Keratinocyte (primary cell): ENCODE measurements around the gene RSL24D1. TPM values are rescaled to one million over a fixed set of nuclear protein-coding genes. Genes with fewer than 3 reads are reported as not detected.

Experiments
- DNase-seq: peaks from one replicate; pipeline ENCODE4 v3.0.0-alpha.2; 2011; ENCODE audit warnings: low read depth, missing footprints, low spot score
- FAIRE-seq: peaks from 2 replicates; lab custom pipeline; 2011; peaks lifted over from hg19 to GRCh38; lab: Jason Lieb, UNC
- H2AFZ ChIP-seq: 2 replicates; pipeline ENCODE4 v1.6.0; 2012; ENCODE audit warnings: low read length, control low read depth, inconsistent platforms; ENCODE audit not compliant: control insufficient read depth
- H3K27ac ChIP-seq: 2 replicates; pipeline ENCODE4 v1.5.1; 2011; ENCODE audit warnings: low read length; ENCODE audit not compliant: control insufficient read depth, insufficient read depth
- H3K27me3 ChIP-seq: 3 replicates; pipeline ENCODE4 v1.6.0; 2011; ENCODE audit warnings: low read length; ENCODE audit not compliant: control insufficient read depth, insufficient read depth; ENCODE audit errors: extremely low read depth
- H3K36me3 ChIP-seq, 2 experiments: 2 replicates in 1 of 2; 3 replicates in 1 of 2; pipeline ENCODE4 v1.5.1; 2011; ENCODE audit warnings: low read length in 2 of 2, mild to moderate bottlenecking in 1 of 2; ENCODE audit not compliant: control insufficient read depth in 2 of 2, insufficient read depth in 2 of 2; ENCODE audit errors: extremely low read depth in 1 of 2
- H3K4me1 ChIP-seq: 3 replicates; pipeline ENCODE4 v1.5.1; 2011; ENCODE audit warnings: low read length; ENCODE audit not compliant: control insufficient read depth, insufficient read depth; ENCODE audit errors: extremely low read depth
- H3K4me2 ChIP-seq: 3 replicates; pipeline ENCODE4 v1.6.0; 2011; ENCODE audit warnings: low read depth, low read length; ENCODE audit not compliant: control insufficient read depth, insufficient read depth; ENCODE audit errors: extremely low read depth
- H3K4me3 ChIP-seq, 3 experiments: fragments of 200-600 bp in 1 of 3; sonication (generic) in 1 of 3; 2 replicates in 2 of 3; 3 replicates in 1 of 3; pipeline ENCODE4 v1.5.1; 2011 to 2016; ENCODE audit warnings: low read length in 3 of 3, mild to moderate bottlenecking in 3 of 3, control low read depth in 2 of 3, inconsistent platforms in 1 of 3, low read depth in 1 of 3, mixed read lengths in 1 of 3, mixed run types in 1 of 3, moderate library complexity in 1 of 3; ENCODE audit not compliant: control insufficient read depth in 2 of 3, insufficient read depth in 2 of 3; ENCODE audit errors: extremely low read depth in 1 of 3
- H3K79me2 ChIP-seq: 2 replicates; pipeline ENCODE4 v1.6.0; 2012; ENCODE audit warnings: low read length; ENCODE audit not compliant: control insufficient read depth, insufficient read depth
- H3K9ac ChIP-seq: 3 replicates; pipeline ENCODE4 v1.6.0; 2011; ENCODE audit warnings: low read length; ENCODE audit not compliant: control insufficient read depth, insufficient read depth; ENCODE audit errors: extremely low read depth
- H3K9me1 ChIP-seq: 3 replicates; pipeline ENCODE4 v1.6.0; 2011; ENCODE audit warnings: low read length; ENCODE audit not compliant: control insufficient read depth, insufficient read depth; ENCODE audit errors: extremely low read depth
- H3K9me3 ChIP-seq: 2 replicates; pipeline ENCODE4 v1.5.1; 2012; ENCODE audit warnings: low read depth, low read length; ENCODE audit not compliant: control insufficient read depth
- H4K20me1 ChIP-seq: 3 replicates; pipeline ENCODE4 v1.6.0; 2011; ENCODE audit warnings: low read length; ENCODE audit not compliant: control insufficient read depth, insufficient read depth; ENCODE audit errors: extremely low read depth
- EZH2 ChIP-seq: IDR thresholded peaks from one replicate; pipeline ENCODE4 v1.6.1; 2012; ENCODE audit warnings: inconsistent platforms, mild to moderate bottlenecking, low read length, moderate library complexity
- dilution Hi-C: fragments of 300-500 bp; cut with MboI; formaldehyde crosslinking; loops from one replicate; pipeline ENCODE4 v1.7.0; 2020; ENCODE audit warnings: low sequenced_read_pairs; ENCODE audit not compliant: extremely low pct_ligation_motif_present
- polyA plus RNA-seq, 5 experiments: library from polyadenylated mRNA; depleted of rRNA in 3 of 5; stranded (reverse) in 3 of 5; stranded (forward) in 1 of 5; unstranded in 1 of 5; fragments of >200 nt; gene quantifications; 1 replicate in 1 of 5; 2 replicates in 3 of 5; 3 replicates in 1 of 5; pipeline versions ENCODE4 v1.2.1 to v1.2.3, GENCODE V29; 2011 to 2012; ENCODE audit warnings: missing spikeins in 2 of 5, low read depth in 1 of 5, low replicate concordance in 1 of 5
- TF ChIP-seq, protein P1 (sequence below), 3 experiments: IDR thresholded peaks in 1 of 3; conservative IDR thresholded peaks in 1 of 3; optimal IDR thresholded peaks in 1 of 3; 2 replicates in 2 of 3; 3 replicates in 1 of 3; pipeline versions ENCODE3 to v1.5.1; 2011; ENCODE audit warnings: low read length in 3 of 3, mild to moderate bottlenecking in 3 of 3, moderate library complexity in 2 of 3, control low read depth in 1 of 3, inconsistent platforms in 1 of 3; ENCODE audit not compliant: insufficient read depth in 2 of 3; ENCODE audit errors: extremely low read depth in 1 of 3

Gene RSL24D1
- polyA plus RNA-seq, 1 donor (not counting 4 experiments of a cell fraction or from before 2014, with no cell fraction given), result 99.9 TPM

DNA sequence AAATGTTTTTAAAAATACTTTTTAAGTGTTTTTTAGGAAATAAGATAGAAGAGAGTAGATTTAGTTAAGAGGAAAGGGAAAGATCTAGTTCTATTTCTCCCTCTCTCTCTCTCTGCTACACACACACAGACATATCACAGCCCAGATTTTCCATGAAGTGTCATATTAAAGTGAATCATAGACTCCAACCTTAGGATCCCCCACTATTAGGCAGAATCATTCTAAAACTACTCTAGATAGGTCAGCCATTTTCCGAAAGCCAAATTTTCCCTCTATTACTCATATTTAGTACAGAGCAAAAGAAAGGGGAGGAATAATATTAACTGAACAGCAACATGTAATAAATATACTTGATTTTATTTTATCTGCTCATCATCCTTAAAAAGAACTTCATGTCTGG lies 45.1 kb upstream of the RSL24D1 start:
- Histone ChIP-seq H3K4me1 (no peaks in the 10 kb centered on the region), H2AFZ (no peak overlapping the region), H3K9me1 (no peaks in the 10 kb centered on the region), H3K27ac (no peak overlapping the region), H3K4me3 (no peak overlapping the region), H3K9me3 (no peaks in the 10 kb centered on the region), H3K4me2 (no peak overlapping the region), H3K27me3 (no peaks in the 10 kb centered on the region), H4K20me1 (no peaks in the 10 kb centered on the region), H3K79me2 (no peaks in the 10 kb centered on the region), H3K9ac (no peak overlapping the region), H3K36me3 (no peaks in the 10 kb centered on the region)
- TF ChIP-seq EZH2, result no peak
- TF ChIP-seq, protein P1, sequence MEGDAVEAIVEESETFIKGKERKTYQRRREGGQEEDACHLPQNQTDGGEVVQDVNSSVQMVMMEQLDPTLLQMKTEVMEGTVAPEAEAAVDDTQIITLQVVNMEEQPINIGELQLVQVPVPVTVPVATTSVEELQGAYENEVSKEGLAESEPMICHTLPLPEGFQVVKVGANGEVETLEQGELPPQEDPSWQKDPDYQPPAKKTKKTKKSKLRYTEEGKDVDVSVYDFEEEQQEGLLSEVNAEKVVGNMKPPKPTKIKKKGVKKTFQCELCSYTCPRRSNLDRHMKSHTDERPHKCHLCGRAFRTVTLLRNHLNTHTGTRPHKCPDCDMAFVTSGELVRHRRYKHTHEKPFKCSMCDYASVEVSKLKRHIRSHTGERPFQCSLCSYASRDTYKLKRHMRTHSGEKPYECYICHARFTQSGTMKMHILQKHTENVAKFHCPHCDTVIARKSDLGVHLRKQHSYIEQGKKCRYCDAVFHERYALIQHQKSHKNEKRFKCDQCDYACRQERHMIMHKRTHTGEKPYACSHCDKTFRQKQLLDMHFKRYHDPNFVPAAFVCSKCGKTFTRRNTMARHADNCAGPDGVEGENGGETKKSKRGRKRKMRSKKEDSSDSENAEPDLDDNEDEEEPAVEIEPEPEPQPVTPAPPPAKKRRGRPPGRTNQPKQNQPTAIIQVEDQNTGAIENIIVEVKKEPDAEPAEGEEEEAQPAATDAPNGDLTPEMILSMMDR (optimal IDR thresholded peaks at IDR 0.05 in 1 of 3, IDR thresholded peaks at IDR 0.05 in 1 of 3, conservative IDR thresholded peaks at IDR 0.05 in 1 of 3; ENCODE audit: extremely low read depth in 1 of 3, insufficient read depth in 2 of 3, low read length in 3 of 3), result no peak
- DNase-seq (no peak), FAIRE-seq (no peak)
- dilution Hi-C loops, result no loop called here

DNA sequence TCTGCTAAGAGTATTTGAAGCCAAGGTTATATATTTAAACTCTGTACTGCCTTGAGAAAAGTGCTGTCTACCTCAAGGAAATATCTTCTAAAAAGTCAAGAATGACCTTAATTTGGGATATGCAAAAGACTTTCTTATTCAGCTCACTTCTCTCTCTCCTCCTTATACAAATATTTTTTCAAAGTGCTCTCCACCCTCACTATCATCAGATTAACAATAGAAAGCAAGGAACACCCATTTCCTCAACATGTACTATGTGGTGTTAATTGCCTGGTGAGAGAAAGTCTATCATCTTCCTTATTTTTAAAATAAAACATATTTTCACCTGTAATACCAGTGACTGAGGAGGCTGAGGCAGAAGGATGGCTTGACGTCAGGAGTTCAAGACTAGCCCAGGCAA lies 44.4 kb upstream of the RSL24D1 start:
- no peak overlapping the region for H3K4me3 ChIP-seq
- no peak for FAIRE-seq
- no peak overlapping the region for H3K27ac ChIP-seq
- H4K20me1 ChIP-seq, result no peaks in the 10 kb centered on the region
- no peaks in the 10 kb centered on the region for H3K36me3 ChIP-seq
- H3K79me2 ChIP-seq, result no peaks in the 10 kb centered on the region
- no peak for DNase-seq
- no peak overlapping the region for H2AFZ ChIP-seq
- no peaks in the 10 kb centered on the region for H3K9me1 ChIP-seq
- no peaks in the 10 kb centered on the region for H3K27me3 ChIP-seq
- H3K4me2 ChIP-seq, result no peak overlapping the region
- dilution Hi-C loops, result no loop called here
- H3K9me3 ChIP-seq, result no peaks in the 10 kb centered on the region
- H3K4me1 ChIP-seq, result no peaks in the 10 kb centered on the region
- no peak for TF ChIP-seq EZH2
- TF ChIP-seq, protein P1 (optimal IDR thresholded peaks at IDR 0.05 in 1 of 3, IDR thresholded peaks at IDR 0.05 in 1 of 3, conservative IDR thresholded peaks at IDR 0.05 in 1 of 3; ENCODE audit: extremely low read depth in 1 of 3, insufficient read depth in 2 of 3, low read length in 3 of 3), result no peak
- no peak overlapping the region for H3K9ac ChIP-seq
